GM12878 (cell line): ENCODE results near the gene TRIM3. TPM values are rescaled to one million over a fixed set of nuclear protein-coding genes. Genes with fewer than 3 reads are reported as not detected.
A peak's percentile ranks its signal among the peaks of the same experiment; 100 is the strongest.

ENCODE experiments used
- ATAC-seq: fragments of 200-7000 bp; cut with Tn5 transposase; 3 replicates; pipeline ENCODE4 v1.9.1; 2020; ENCODE audit warnings: mild to moderate bottlenecking, moderate library complexity
- BruUV-seq: library from RNA; stranded (reverse); fragments of 400-500 nt; replicated peaks from 2 replicates; lab custom pipeline; 2021; lab: Mats Ljungman, UMichigan
- CTCF ChIA-PET: fragments of 300-600 bp; sonication (Branson Sonifier 250); formaldehyde crosslinking; extraction: SDS; loops from one replicate; lab custom pipeline; 2021; ENCODE audit warnings: inconsistent platforms; lab: Yijun Ruan, JAX
- POLR2A ChIA-PET: fragments of 350-600 bp; formaldehyde crosslinking; extraction: SDS; loops from one replicate; lab custom pipeline; 2021; ENCODE audit warnings: inconsistent platforms; lab: Charles Lee
- RAD21 ChIA-PET: fragments of 300-600 bp; sonication (Branson Sonifier 250); formaldehyde crosslinking; loops from one replicate; lab custom pipeline; 2023; ENCODE audit warnings: antibody characterized with exemption; ENCODE audit not compliant: unreplicated experiment; lab: Charles Lee
- SMC1A ChIA-PET: fragments of 300-600 bp; sonication (Branson Sonifier 250); formaldehyde crosslinking; loops from one replicate; lab custom pipeline; 2023; ENCODE audit not compliant: unreplicated experiment, uncharacterized antibody; lab: Charles Lee
- DNase-seq: peaks from one replicate; pipeline ENCODE4 v3.0.0-alpha.2; 2011; ENCODE audit warnings: low read depth, low spot score
- FAIRE-seq: peaks from 3 replicates; lab custom pipeline; 2011; peaks lifted over from hg19 to GRCh38; lab: Jason Lieb, UNC
- H2AFZ ChIP-seq: 2 replicates; pipeline ENCODE4 v1.6.0; 2011; ENCODE audit warnings: low read depth, low read length, control low read depth; ENCODE audit not compliant: control insufficient read depth
- H3K27ac ChIP-seq: 2 replicates; pipeline ENCODE4 v1.5.1; 2011; ENCODE audit warnings: control low read depth; ENCODE audit not compliant: control insufficient read depth, insufficient read depth
- H3K27me3 ChIP-seq, 2 experiments: replicated peaks in 1 of 2; 2 replicates each; pipeline versions ENCODE4 v1.6.0 to v1.6.1; 2011; ENCODE audit warnings: low read length in 1 of 2; ENCODE audit not compliant: control insufficient read depth in 2 of 2, insufficient read depth in 2 of 2
- H3K36me3 ChIP-seq, 2 experiments: 2 replicates each; pipeline ENCODE4 v1.5.1; 2011; ENCODE audit warnings: low read length in 1 of 2; ENCODE audit not compliant: control insufficient read depth in 2 of 2, insufficient read depth in 2 of 2
- H3K4me1 ChIP-seq: 2 replicates; pipeline ENCODE4 v1.6.1; 2011; ENCODE audit warnings: mild to moderate bottlenecking, low read length, moderate library complexity, mixed read lengths; ENCODE audit not compliant: control insufficient read depth, insufficient read depth
- H3K4me2 ChIP-seq: 2 replicates; pipeline ENCODE4 v1.6.0; 2011; ENCODE audit warnings: control low read depth; ENCODE audit not compliant: control insufficient read depth, insufficient read depth
- H3K4me3 ChIP-seq: fragments of 200-600 bp; sonication (generic); 2 replicates; pipeline ENCODE4 v1.5.1; 2016
- H3K79me2 ChIP-seq: 2 replicates; pipeline ENCODE4 v1.6.0; 2011; ENCODE audit warnings: low read length; ENCODE audit not compliant: control insufficient read depth, insufficient read depth
- H3K9ac ChIP-seq: 2 replicates; pipeline ENCODE4 v1.8.0; 2011; ENCODE audit warnings: low read length, control low read depth, mixed read lengths; ENCODE audit not compliant: control insufficient read depth, insufficient read depth
- H3K9me3 ChIP-seq: replicated peaks from 3 replicates; pipeline ENCODE4 v1.5.1; 2011; ENCODE audit warnings: mild to moderate bottlenecking, low read length; ENCODE audit not compliant: control insufficient read depth, insufficient read depth
- H4K20me1 ChIP-seq: 2 replicates; pipeline ENCODE4 v1.6.0; 2011; ENCODE audit not compliant: control insufficient read depth, insufficient read depth
- FOXK2 ChIP-seq: fragments of 450-650 bp; IDR thresholded peaks from 2 replicates; pipeline ENCODE4 v1.6.1; 2017; ENCODE audit warnings: mild to moderate bottlenecking, moderate library complexity
- IKZF1 ChIP-seq: fragments of 450-650 bp; conservative IDR thresholded peaks from 2 replicates; pipeline ENCODE4 v1.6.1; 2017; ENCODE audit warnings: antibody characterized with exemption, mild to moderate bottlenecking
- MLLT1 ChIP-seq: fragments of 450-650 bp; IDR thresholded peaks from 2 replicates; pipeline ENCODE4 v1.6.1; 2016; ENCODE audit warnings: mild to moderate bottlenecking
- NKRF ChIP-seq: fragments of 450-650 bp; conservative IDR thresholded peaks from 2 replicates; pipeline ENCODE4 v1.6.1; 2017; ENCODE audit warnings: mild to moderate bottlenecking, moderate library complexity
- SPI1 ChIP-seq: IDR thresholded peaks from 2 replicates; pipeline ENCODE4 v1.6.1; 2011; ENCODE audit warnings: low read depth, mild to moderate bottlenecking, low read length, moderate library complexity, borderline replicate concordance; ENCODE audit not compliant: insufficient read depth
- STAT3 ChIP-seq: IDR thresholded peaks from 2 replicates; pipeline ENCODE4 v1.6.1; 2011; ENCODE audit warnings: low read depth, low read length, improper control_type of control experiment
- ZNF217 ChIP-seq: fragments of 450-650 bp; IDR thresholded peaks from 2 replicates; pipeline ENCODE4 v1.6.1; 2017; ENCODE audit warnings: antibody characterized with exemption, mild to moderate bottlenecking
- WGBS: methylation state at CpG from one replicate; pipeline ENCODE4 v1.1.6; 2016; ENCODE audit warnings: low lambda C conversion rate; ENCODE audit not compliant: insufficient replicate concordance, insufficient coverage; ENCODE audit errors: missing lambda C conversion rate; 5-methylcytosine and 5-hydroxymethylcytosine counted together
- in situ Hi-C: fragments of 300-500 bp; cut with MboI; formaldehyde crosslinking; loops from 9 replicates; pipeline ENCODE4 v1.14.3; 2018; ENCODE audit warnings: mixed read lengths
- intact Hi-C: fragments of 100-400 bp; cut with micrococcal nuclease; formaldehyde crosslinking; loops from one replicate; pipeline ENCODE4 v1.14.2; 2022; ENCODE audit not compliant: unreplicated experiment
- polyA plus RNA-seq, 11 experiments: library from polyadenylated mRNA; depleted of rRNA in 4 of 11; unstranded in 6 of 11; stranded (reverse) in 5 of 11; fragments of >200 nt; fragmentation: Nextera tagmentation in 4 of 11; fragmentation: Illumina TruSeq in 1 of 11; extraction: Ambion mirVana in 4 of 11; extraction: Trizol in 1 of 11; gene quantifications; 1 replicate in 1 of 11; 2 replicates in 10 of 11; pipeline versions ENCODE4 v1.2.1 to v1.2.3, GENCODE V29; 2011 to 2016; ENCODE audit warnings: inconsistent platforms in 2 of 11, missing spikeins in 2 of 11, low read depth in 1 of 11
- total RNA-seq, 4 experiments: library from RNA; depleted of rRNA in 3 of 4; stranded (reverse); fragments of >200 nt in 3 of 4; fragmentation: Illumina TruSeq in 1 of 4; extraction: Trizol in 1 of 4; gene quantifications; 2 replicates each; pipeline versions ENCODE4 v1.2.1 to v1.2.3, GENCODE V29; 2013 to 2021

TRIM3 gene
- total and polyA plus RNA-seq, 10 of the 15 experiments (the other 5 are each of a cell fraction or from before 2014, with no cell fraction given), result 0.34 to 11.8 (median 4.8) TPM

GRCh38 chr11:6415797-6416196 lies 57.9 kb downstream of the TRIM3 start:
- Histone ChIP-seq H3K9ac (no peak overlapping the region), H4K20me1 (no peaks in the 10 kb centered on the region; the same call in 1 of the 2 replicates), H3K27ac (no peak overlapping the region), H3K79me2 (no peaks in the 10 kb centered on the region), H2AFZ (no peak overlapping the region), H3K4me3 (no peak overlapping the region), H3K4me1 (peaks cover 8% of the 10 kb centered on the region), H3K9me3 (no peaks in the 10 kb centered on the region), H3K4me2 (no peak overlapping the region), H3K36me3 (no peaks in the 10 kb centered on the region), H3K27me3 (peaks cover 4 to 9% of the 10 kb centered on the region in 2 experiments; a peak in 3 of 4 replicates)
- ChIA-PET SMC1A (interaction anchor here (1.0 kb wide), 1 partner anchor 11 kb away, joined by 3 read pairs; no protein-coding TSS in a partner anchor), POLR2A (no interaction called here), CTCF (interaction anchor here (1.5 kb wide), 1 partner anchor 37 kb away, joined by 3 read pairs; no protein-coding TSS in a partner anchor), RAD21 (no interaction called here)
- FAIRE-seq (no peak), ATAC-seq (no peak), DNase-seq (no peak)
- 56% methylated on average over 6 of the region's 6 CpGs for WGBS
- in situ Hi-C loops, result no loop called here
- intact Hi-C loops, result no loop called here
- TF ChIP-seq MLLT1, result no peak
- no TSS peak for BruUV-seq

DNA sequence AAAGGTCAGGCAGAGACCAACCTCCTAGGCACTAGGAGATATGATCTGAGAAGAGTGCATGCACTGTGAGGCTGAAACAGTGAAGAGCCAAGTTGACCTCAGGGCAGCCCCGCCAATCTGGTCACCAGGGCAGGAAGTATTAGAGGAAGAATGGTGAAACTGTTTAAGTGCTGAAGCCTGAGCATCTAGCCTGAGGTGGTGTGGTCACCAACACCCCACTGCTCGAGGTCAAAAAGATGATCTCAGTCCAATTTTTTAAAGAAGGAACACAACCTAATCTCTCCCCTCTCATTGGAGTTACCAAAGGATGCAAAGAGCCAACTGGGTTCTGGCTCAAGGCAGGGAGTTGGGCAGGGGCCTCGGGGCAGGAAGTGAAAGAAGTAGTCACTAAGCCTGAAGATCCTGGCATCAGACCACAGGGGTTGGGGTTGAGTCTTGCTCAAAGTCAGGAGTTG lies 58.8 kb downstream of the TRIM3 start:
- H4K20me1 ChIP-seq, result no peaks in the 10 kb centered on the region; the same call in 1 of the 2 replicates
- no peaks in the 10 kb centered on the region for H3K79me2 ChIP-seq
- no peak for FAIRE-seq
- RAD21 ChIA-PET, result no interaction called here
- POLR2A ChIA-PET, result no interaction called here
- CTCF ChIA-PET, result interaction anchor here (0.5 to 1.5 kb wide), 2 partner anchors 36 to 117 kb away, joined by 3 read pairs; no protein-coding TSS in a partner anchor
- intact Hi-C loops (no loop called here), in situ Hi-C loops (no loop called here)
- H3K4me3 ChIP-seq, result no peak overlapping the region
- peak overlapping the region; percentile 15; the same call in 1 of the 2 replicates for H3K4me2 ChIP-seq
- no peak overlapping the region for H3K9ac ChIP-seq
- no peaks in the 10 kb centered on the region for H3K9me3 ChIP-seq
- SMC1A ChIA-PET, result no interaction called here
- ATAC-seq, result peak; percentile 33
- no peak overlapping the region for H3K27ac ChIP-seq
- peaks cover 4 to 9% of the 10 kb centered on the region in 2 experiments; a peak in 3 of 4 replicates for H3K27me3 ChIP-seq
- TF ChIP-seq IKZF1, result no peak
- peak; percentile 13; the same call in 1 of the 2 replicates for TF ChIP-seq SPI1
- TF ChIP-seq STAT3, result no peak
- TF ChIP-seq NKRF, result no peak
- TF ChIP-seq ZNF217, result no peak
- no peak for TF ChIP-seq FOXK2
- TF ChIP-seq, all 136 proteins: peak for 1
- Histone ChIP-seq H3K36me3 (no peaks in the 10 kb centered on the region), H3K4me1 (peaks cover 8% of the 10 kb centered on the region), H2AFZ (no peak overlapping the region)
- BruUV-seq, result no TSS peak
- WGBS, result 0% methylated on average over 3 of the region's 3 CpGs
- no peak for DNase-seq
